Measurements from ENCODE around the gene TGM5. TPM values are rescaled to one million over a fixed set of nuclear protein-coding genes. Genes with fewer than 3 reads are reported as not detected.

TGM5 gene
- total RNA-seq, 1 donor from 2014 or later, result not detected

- H3K27ac Mint-ChIP-seq, result no peak overlapping the region
- no peak for DNase-seq (ENCODE audit: low spot score in 2 of 2, unreplicated experiment in 2 of 2)
- TF ChIP-seq, protein P1, sequence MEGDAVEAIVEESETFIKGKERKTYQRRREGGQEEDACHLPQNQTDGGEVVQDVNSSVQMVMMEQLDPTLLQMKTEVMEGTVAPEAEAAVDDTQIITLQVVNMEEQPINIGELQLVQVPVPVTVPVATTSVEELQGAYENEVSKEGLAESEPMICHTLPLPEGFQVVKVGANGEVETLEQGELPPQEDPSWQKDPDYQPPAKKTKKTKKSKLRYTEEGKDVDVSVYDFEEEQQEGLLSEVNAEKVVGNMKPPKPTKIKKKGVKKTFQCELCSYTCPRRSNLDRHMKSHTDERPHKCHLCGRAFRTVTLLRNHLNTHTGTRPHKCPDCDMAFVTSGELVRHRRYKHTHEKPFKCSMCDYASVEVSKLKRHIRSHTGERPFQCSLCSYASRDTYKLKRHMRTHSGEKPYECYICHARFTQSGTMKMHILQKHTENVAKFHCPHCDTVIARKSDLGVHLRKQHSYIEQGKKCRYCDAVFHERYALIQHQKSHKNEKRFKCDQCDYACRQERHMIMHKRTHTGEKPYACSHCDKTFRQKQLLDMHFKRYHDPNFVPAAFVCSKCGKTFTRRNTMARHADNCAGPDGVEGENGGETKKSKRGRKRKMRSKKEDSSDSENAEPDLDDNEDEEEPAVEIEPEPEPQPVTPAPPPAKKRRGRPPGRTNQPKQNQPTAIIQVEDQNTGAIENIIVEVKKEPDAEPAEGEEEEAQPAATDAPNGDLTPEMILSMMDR (IDR thresholded peaks at IDR 0.05; ENCODE audit: unreplicated experiment), result no peak
- H3K4me3 Mint-ChIP-seq, result no peak overlapping the region
- no peaks in the 10 kb centered on the region for H3K27me3 Mint-ChIP-seq (ENCODE audit: low read depth)
- peaks cover 8% of the 10 kb centered on the region for H3K9me3 Mint-ChIP-seq
- no peaks in the 10 kb centered on the region for H3K4me1 Mint-ChIP-seq
- peaks cover 40% of the 10 kb centered on the region for H3K36me3 Mint-ChIP-seq
Observed at GRCh38 chr15:43194795-43195194, 71.9 kb downstream of the TGM5 start.

- Mint-ChIP-seq H3K27me3 (ENCODE audit: low read depth) (no peaks in the 10 kb centered on the region), H3K36me3 (peaks cover 39% of the 10 kb centered on the region)
- DNase-seq (ENCODE audit: low spot score in 2 of 2, unreplicated experiment in 2 of 2), result no peak
Observed at GRCh38 chr15:43193710-43194109, 73.0 kb downstream of the TGM5 start.

GRCh38 chr15:43190178-43190577 lies 76.5 kb downstream of the TGM5 start:
- DNase-seq (ENCODE audit: low spot score in 2 of 2, unreplicated experiment in 2 of 2), result no peak
- H3K36me3 Mint-ChIP-seq, result peaks cover 20% of the 10 kb centered on the region
- H3K4me1 Mint-ChIP-seq, result peaks cover 9% of the 10 kb centered on the region
- TF ChIP-seq, protein P1 (IDR thresholded peaks at IDR 0.05; ENCODE audit: unreplicated experiment), result no peak
- no peaks in the 10 kb centered on the region for H3K27me3 Mint-ChIP-seq (ENCODE audit: low read depth)
- H3K9me3 Mint-ChIP-seq, result no peaks in the 10 kb centered on the region
- no peak overlapping the region for H3K27ac Mint-ChIP-seq
- H3K4me3 Mint-ChIP-seq, result no peak overlapping the region

More at GRCh38 chr15:43193710-43194109, 73.0 kb downstream of the TGM5 start:
- Mint-ChIP-seq H3K9me3 (peaks cover 8% of the 10 kb centered on the region), H3K27ac (no peak overlapping the region), H3K4me1 (no peaks in the 10 kb centered on the region), H3K4me3 (no peak overlapping the region)
- TF ChIP-seq, protein P1 (IDR thresholded peaks at IDR 0.05; ENCODE audit: unreplicated experiment), result no peak

GRCh38 chr15:43189296-43189695 lies 77.4 kb downstream of the TGM5 start:
- Mint-ChIP-seq H3K36me3 (peaks cover 14% of the 10 kb centered on the region), H3K4me3 (no peak overlapping the region)
- TF ChIP-seq, protein P1 (IDR thresholded peaks at IDR 0.05; ENCODE audit: unreplicated experiment), result no peak

GRCh38 chr15:43187544-43188155 lies 79.1 kb downstream of the TGM5 start:
- Mint-ChIP-seq H3K36me3 (peaks cover 9% of the 10 kb centered on the region), H3K9me3 (no peaks in the 10 kb centered on the region), H3K4me3 (peak overlapping the region; percentile 33), H3K27ac (no peak overlapping the region), H3K27me3 (ENCODE audit: low read depth) (no peaks in the 10 kb centered on the region), H3K4me1 (peaks cover 9% of the 10 kb centered on the region)
- no peak for DNase-seq (ENCODE audit: low spot score in 2 of 2, unreplicated experiment in 2 of 2)
- TF ChIP-seq, protein P1 (IDR thresholded peaks at IDR 0.05; ENCODE audit: unreplicated experiment), result no peak

More at GRCh38 chr15:43189296-43189695, 77.4 kb downstream of the TGM5 start:
- Mint-ChIP-seq H3K4me1 (peaks cover 9% of the 10 kb centered on the region), H3K27ac (no peak overlapping the region), H3K9me3 (no peaks in the 10 kb centered on the region), H3K27me3 (ENCODE audit: low read depth) (no peaks in the 10 kb centered on the region)
- DNase-seq (ENCODE audit: low spot score in 2 of 2, unreplicated experiment in 2 of 2), result no peak
